Lower leg skin (tissue), 4 donors: ENCODE measurements around the gene C1orf226. TPM values are rescaled to one million over a fixed set of nuclear protein-coding genes. Genes with fewer than 3 reads are reported as not detected.

Source experiments
- DNase-seq, 2 donors: peaks; one replicate each; pipeline ENCODE4 v3.0.0-alpha.2; 2019; ENCODE audit warnings: low spot score in 2 of 2
- H3K4me3 ChIP-seq: fragments of 200-600 bp; sonication (generic); 2 replicates; pipeline ENCODE4 v1.5.1; 2017; ENCODE audit warnings: mild to moderate bottlenecking, low read depth; ENCODE audit not compliant: poor library complexity, severe bottlenecking
- CTCF ChIP-seq, 3 donors: fragments of 450-650 bp; IDR thresholded peaks; one replicate each; pipeline ENCODE4 v1.5.1; 2016; ENCODE audit warnings: antibody characterized with exemption in 3 of 3, mild to moderate bottlenecking in 3 of 3, moderate library complexity in 2 of 3
- POLR2A ChIP-seq, 2 donors: fragments of 450-650 bp; IDR thresholded peaks; one replicate each; pipeline ENCODE4 v1.6.1; 2016 to 2017; ENCODE audit warnings: antibody characterized with exemption in 2 of 2, mild to moderate bottlenecking in 1 of 2, moderate library complexity in 1 of 2
- WGBS, 2 donors: methylation state at CpG; one replicate each; pipeline ENCODE4 v1.1.5; 2018; 5-methylcytosine and 5-hydroxymethylcytosine counted together
- intact Hi-C: fragments of 100-400 bp; cut with DNase I; formaldehyde crosslinking; loops from one replicate; pipeline ENCODE4 v1.15.0; 2023; ENCODE audit warnings: low total_unique reads
- total RNA-seq, 4 donors: library from RNA; depleted of rRNA; stranded (reverse); fragments of >200 nt; gene quantifications; one replicate each; pipeline ENCODE4 v1.1.0, GENCODE V29; 2016

Gene C1orf226
- 10 to 100 TPM in 1 of 4 donors, 1 to 10 TPM in 3; 3.7 to 14.4 (median 9.6) TPM for total RNA-seq

- whole genome bisulfite sequencing, 2 donors: 44 to 50% methylated on average over 3 of the region's 3 CpGs
- no peak for TF ChIP-seq CTCF (IDR thresholded peaks at IDR 0.05)
These were observed at the start of gene C1orf226 for GRCh38 chr1:162381383-162381782. Gene C1orf226, plus strand, starts transcription at chr1:162381728. Its CDS starts 174 bp downstream, at chr1:162381902.

DNA sequence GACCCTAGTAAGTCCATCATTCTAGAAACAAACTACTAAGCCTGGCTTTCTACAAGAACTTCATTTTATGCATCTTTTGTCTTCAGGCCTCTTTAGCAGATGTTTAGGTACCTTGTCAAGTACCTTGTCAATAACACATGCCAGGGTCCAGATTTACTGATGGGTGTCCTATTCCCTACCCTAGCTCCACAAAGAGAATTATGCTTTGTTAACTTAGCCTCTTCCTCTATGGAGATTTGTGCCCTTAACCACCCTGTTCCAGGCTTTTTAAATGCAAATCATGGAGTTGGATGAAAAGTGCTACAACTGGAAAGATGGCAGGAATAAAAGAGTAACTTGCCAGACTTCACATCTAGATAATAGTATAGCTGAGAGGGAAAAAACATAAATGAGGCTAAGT, 47.5 kb upstream of the C1orf226 start:
- intact Hi-C loops: no loop called here
- DNase-seq: no peak
- H3K4me3 ChIP-seq: no peak overlapping the region
- TF ChIP-seq POLR2A (IDR thresholded peaks at IDR 0.05) (no peak), CTCF (IDR thresholded peaks at IDR 0.05) (no peak)

More at GRCh38 chr1:162381383-162381782, at the start of gene C1orf226:
- intact Hi-C loops: no loop called here
- H3K4me3 ChIP-seq: no peak within 1 kb of the TSS
- peak in 1 of 2 donors; percentile 32 for DNase-seq

GRCh38 chr1:162335126-162335525, 46.4 kb upstream of the C1orf226 start:
- DNase-seq: no peak
- TF ChIP-seq CTCF (IDR thresholded peaks at IDR 0.05) (no peak), POLR2A (IDR thresholded peaks at IDR 0.05) (no peak)
- WGBS, 2 donors: 69 to 74% methylated on average over 5 of the region's 5 CpGs
- intact Hi-C loops: no loop called here
- H3K4me3 ChIP-seq: no peak overlapping the region

GRCh38 chr1:162336621-162337285, 44.8 kb upstream of the C1orf226 start:
- TF ChIP-seq POLR2A (IDR thresholded peaks at IDR 0.05): no peak
- TF ChIP-seq CTCF (IDR thresholded peaks at IDR 0.05): no peak
- DNase-seq: no peak
- intact Hi-C loops: no loop called here
- H3K4me3 ChIP-seq: no peak overlapping the region
- 74 to 82% methylated on average over 7 of the region's 7 CpGs for WGBS, 2 donors

DNA sequence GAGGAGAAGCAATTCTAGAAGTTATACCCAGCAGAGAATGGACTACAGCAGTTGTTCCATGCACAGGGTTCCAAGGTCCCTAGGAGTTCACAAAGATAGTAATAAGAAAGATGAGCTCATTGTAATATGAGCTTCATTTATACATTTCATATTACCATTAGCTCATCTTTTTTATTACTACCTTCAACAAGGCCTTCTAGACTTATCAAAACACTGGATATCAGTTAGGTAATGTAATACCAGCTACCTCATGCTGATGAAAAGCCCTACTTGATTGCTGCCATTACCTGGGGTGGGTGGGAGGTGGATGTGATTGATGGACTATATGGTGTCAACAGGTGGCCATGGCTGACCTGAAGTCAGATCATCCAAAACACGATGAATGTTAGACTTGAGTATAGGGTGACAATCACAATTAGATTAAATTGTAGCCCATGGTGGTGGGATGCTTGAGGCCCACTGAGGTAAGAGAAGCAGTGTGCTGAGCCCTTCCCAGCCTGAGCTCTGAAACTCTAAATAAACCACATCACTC, 39.0 kb upstream of the C1orf226 start:
- TF ChIP-seq POLR2A (IDR thresholded peaks at IDR 0.05) (no peak), CTCF (IDR thresholded peaks at IDR 0.05) (no peak)

GRCh38 chr1:162343470-162343869, 38.1 kb upstream of the C1orf226 start:
- intact Hi-C loops: no loop called here
- DNase-seq: no peak
- no peak overlapping the region for H3K4me3 ChIP-seq
- 89 to 92% methylated on average over 5 of the region's 5 CpGs for WGBS, 2 donors
- no peak for TF ChIP-seq CTCF (IDR thresholded peaks at IDR 0.05)
- no peak for TF ChIP-seq POLR2A (IDR thresholded peaks at IDR 0.05)

More for the DNA sequence above, 39.0 kb upstream of the C1orf226 start:
- no peak overlapping the region for H3K4me3 ChIP-seq
- WGBS, 2 donors: 87 to 91% methylated on average over 1 of the region's 1 CpG
- intact Hi-C loops: no loop called here
- DNase-seq: no peak
